Measurements from ENCODE around the gene CLCN5. TPM values are rescaled to one million over a fixed set of nuclear protein-coding genes. Genes with fewer than 3 reads are reported as not detected.

Gene CLCN5
- total RNA-seq, 4 donors from 2014 or later, result 3.7 to 8.2 (median 5.5) TPM

- DNase-seq, result no peak
- H3K4me1 ChIP-seq, result no peaks in the 10 kb centered on the region
- intact Hi-C loops (cut with DNase I; ENCODE audit: low total_unique reads), result no loop called here
- H3K27me3 ChIP-seq, result no peaks in the 10 kb centered on the region
- no peaks in the 10 kb centered on the region for H3K36me3 ChIP-seq
- no peaks in the 10 kb centered on the region for H3K9me3 ChIP-seq
- TF ChIP-seq POLR2A (IDR thresholded peaks at IDR 0.05) (no peak), CTCF (IDR thresholded peaks at IDR 0.05) (no peak), EP300 (IDR thresholded peaks at IDR 0.05; ENCODE audit: low read depth) (no peak), POLR2AphosphoS5 (IDR thresholded peaks at IDR 0.05) (no peak)
- 62 to 100% methylated on average over 1 of the region's 1 CpG for WGBS, 2 donors (ENCODE audit: low coverage in 1 of 2)
- no peak overlapping the region for H3K27ac ChIP-seq
- no peak overlapping the region for H3K4me3 ChIP-seq
- in situ Hi-C loops (cut with MboI; ENCODE audit: low pct_ligation_motif_present in 1 of 4, low pct_unique_long_range_greater_than_20kb in 1 of 4, low sequenced_read_pairs in 3 of 4), result no loop called here
Observed at GRCh38 chrX:49993661-49994060, 71.3 kb downstream of the CLCN5 start.

DNA sequence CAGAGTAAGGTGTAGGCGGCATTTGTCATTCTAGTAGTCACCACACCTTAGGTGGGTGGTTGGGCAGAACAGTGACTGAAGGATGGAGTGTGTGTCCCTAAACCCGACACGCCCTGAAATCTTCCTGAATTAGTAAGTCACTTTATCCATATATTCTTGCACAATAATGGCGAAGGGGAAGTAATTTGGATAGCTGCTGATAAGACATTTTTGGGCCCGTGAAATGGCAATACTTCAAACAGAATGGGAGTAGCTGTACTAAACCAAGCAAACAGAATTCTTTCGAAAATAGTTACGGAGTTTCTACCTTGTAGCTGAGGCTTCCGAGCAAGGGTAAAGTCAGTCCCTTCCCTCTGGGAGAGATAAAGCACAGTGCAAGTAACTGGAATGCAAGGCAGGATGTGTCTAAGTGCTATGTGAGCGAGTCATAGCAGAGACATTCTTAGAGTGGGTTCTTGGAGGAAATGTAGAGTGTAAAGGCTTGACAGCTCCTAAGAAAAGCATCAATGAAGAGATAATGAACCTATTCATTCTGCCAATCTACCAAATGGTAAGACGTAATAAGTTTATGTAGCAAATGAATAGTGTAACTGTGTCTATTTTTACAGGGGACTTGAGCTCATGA, 72.8 kb downstream of the CLCN5 start:
- 81 to 100% methylated on average over 1 to 10 of the region's 10 CpGs for WGBS, 2 donors (ENCODE audit: low coverage in 1 of 2)
- no peak overlapping the region for H3K27ac ChIP-seq

DNA sequence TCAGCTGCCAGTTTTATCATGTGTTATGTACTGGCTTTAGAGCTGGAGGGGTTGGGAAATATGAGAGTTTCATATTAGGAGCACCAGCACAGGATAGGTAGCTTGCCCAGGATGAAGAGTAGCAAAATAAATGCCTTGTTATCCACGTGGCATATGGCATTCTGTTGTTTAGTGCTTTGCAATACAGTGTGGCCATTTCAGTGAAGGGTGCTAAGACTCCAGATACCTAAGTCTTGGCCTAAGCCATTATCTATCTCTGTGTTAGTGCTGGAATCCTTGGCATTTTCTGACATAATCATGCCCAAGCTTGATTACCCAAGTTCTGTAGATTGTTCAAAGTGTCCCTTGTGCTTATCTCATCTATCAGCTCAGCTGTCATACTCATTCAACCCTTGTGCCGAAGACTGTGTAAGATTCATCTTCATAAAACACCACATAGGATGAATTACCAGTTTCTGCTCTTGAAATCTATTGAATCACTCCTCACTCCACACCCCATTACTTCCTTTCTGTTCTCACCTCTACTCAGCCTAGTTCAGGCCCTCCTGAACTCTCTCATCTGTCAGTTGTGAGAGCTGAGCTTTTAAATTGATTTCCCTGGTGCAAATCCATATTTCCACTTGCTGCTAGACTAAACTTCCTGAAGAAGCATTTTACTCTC, 73.5 kb downstream of the CLCN5 start:
- H3K4me1 ChIP-seq, result no peaks in the 10 kb centered on the region
- H3K9me3 ChIP-seq, result no peaks in the 10 kb centered on the region
- no peaks in the 10 kb centered on the region for H3K27me3 ChIP-seq
- WGBS, 2 donors (ENCODE audit: low coverage in 1 of 2), result 51% methylated on average over 2 of the region's 2 CpGs; no CpG with 5 or more reads in 1 of the 2 donors
- TF ChIP-seq POLR2A (IDR thresholded peaks at IDR 0.05), result no peak
- no peaks in the 10 kb centered on the region for H3K36me3 ChIP-seq
- in situ Hi-C loops (cut with MboI; ENCODE audit: low pct_ligation_motif_present in 1 of 4, low pct_unique_long_range_greater_than_20kb in 1 of 4, low sequenced_read_pairs in 3 of 4), result no loop called here
- DNase-seq, result no peak
- intact Hi-C loops (cut with DNase I; ENCODE audit: low total_unique reads), result no loop called here
- no peak overlapping the region for H3K4me3 ChIP-seq
- H3K27ac ChIP-seq, result no peak overlapping the region

More for the DNA sequence above, 72.8 kb downstream of the CLCN5 start:
- no peaks in the 10 kb centered on the region for H3K27me3 ChIP-seq
- H3K9me3 ChIP-seq, result no peaks in the 10 kb centered on the region
- TF ChIP-seq EP300 (IDR thresholded peaks at IDR 0.05; ENCODE audit: low read depth), result no peak
- TF ChIP-seq POLR2A (IDR thresholded peaks at IDR 0.05), result no peak
- no peak for TF ChIP-seq POLR2AphosphoS5 (IDR thresholded peaks at IDR 0.05)
- TF ChIP-seq CTCF (IDR thresholded peaks at IDR 0.05), result no peak
- H3K4me3 ChIP-seq, result no peak overlapping the region
- H3K4me1 ChIP-seq, result no peaks in the 10 kb centered on the region
- no peak for DNase-seq
- intact Hi-C loops (cut with DNase I; ENCODE audit: low total_unique reads) (no loop called here), in situ Hi-C loops (cut with MboI; ENCODE audit: low pct_ligation_motif_present in 1 of 4, low pct_unique_long_range_greater_than_20kb in 1 of 4, low sequenced_read_pairs in 3 of 4) (no loop called here)
- H3K36me3 ChIP-seq, result no peaks in the 10 kb centered on the region

- 95% methylated on average over 2 of the region's 2 CpGs; no CpG with 5 or more reads in 1 of the 2 donors for WGBS, 2 donors (ENCODE audit: low coverage in 1 of 2)
- H3K27ac ChIP-seq, result no peak overlapping the region
- in situ Hi-C loops (cut with MboI; ENCODE audit: low pct_ligation_motif_present in 1 of 4, low pct_unique_long_range_greater_than_20kb in 1 of 4, low sequenced_read_pairs in 3 of 4), result no loop called here
- H3K4me3 ChIP-seq, result no peak overlapping the region
- no peaks in the 10 kb centered on the region for H3K27me3 ChIP-seq
- H3K36me3 ChIP-seq, result no peaks in the 10 kb centered on the region
- H3K4me1 ChIP-seq, result no peaks in the 10 kb centered on the region
- TF ChIP-seq POLR2A (IDR thresholded peaks at IDR 0.05) (no peak), EP300 (IDR thresholded peaks at IDR 0.05; ENCODE audit: low read depth) (no peak), CTCF (IDR thresholded peaks at IDR 0.05) (no peak), POLR2AphosphoS5 (IDR thresholded peaks at IDR 0.05) (no peak)
- intact Hi-C loops (cut with DNase I; ENCODE audit: low total_unique reads), result no loop called here
- H3K9me3 ChIP-seq, result no peaks in the 10 kb centered on the region
- DNase-seq, result no peak
Observed at GRCh38 chrX:49996474-49996873, 74.1 kb downstream of the CLCN5 start.
